HG03439 (cell line): Measurements from ENCODE around the gene TET2.
"Not testable (repeated sequence)": the region's sequence is repeated elsewhere in the genome, so short reads cannot be mapped to it uniquely, and the experiment has no call there.

Source experiments
- ATAC-seq: cut with Tn5 transposase; IDR thresholded peaks from one replicate; pipeline ENCODE4 v1.9.1; 2021; ENCODE audit warnings: mild to moderate bottlenecking, moderate library complexity; ENCODE audit not compliant: unreplicated experiment

TET2 gene

DNA sequence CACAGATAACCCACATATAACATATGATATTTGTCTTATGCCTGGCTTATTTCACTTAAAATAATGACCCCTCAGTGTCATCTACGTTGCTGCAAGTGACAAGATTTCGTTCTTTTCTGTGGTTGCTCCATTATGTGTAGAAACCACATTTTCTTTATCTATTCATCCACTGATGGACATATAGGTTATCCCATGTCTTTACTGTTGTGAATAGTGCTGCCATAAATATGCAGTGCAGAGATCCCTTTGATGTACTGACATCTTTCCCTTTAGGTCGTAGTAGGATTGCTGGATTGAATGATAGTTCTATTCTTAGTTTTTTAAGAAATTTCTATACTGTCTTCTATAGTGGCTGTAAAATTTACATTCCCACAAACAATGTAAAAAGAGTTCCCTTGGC is 135.8 kb downstream of the TET2 start:
- ATAC-seq = no peak

DNA sequence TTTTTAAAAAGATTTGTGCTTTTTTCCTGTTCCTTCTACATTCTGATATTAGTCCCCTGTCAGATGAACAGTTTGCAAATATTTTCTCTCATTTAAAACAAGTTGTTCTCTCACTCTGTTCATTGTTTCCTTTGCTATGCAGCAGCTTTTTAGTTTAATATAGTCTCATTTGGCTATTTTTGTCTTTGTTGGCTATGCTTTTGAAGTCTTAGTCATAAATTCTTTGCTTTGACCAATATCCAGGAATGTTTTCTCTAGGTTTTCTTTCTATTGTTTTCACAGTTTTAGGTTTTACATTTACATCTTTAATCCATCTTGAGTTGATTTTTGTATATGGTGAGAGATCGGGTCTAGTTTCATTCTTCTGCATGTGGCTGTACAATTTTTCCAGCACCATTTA is 136.8 kb downstream of the TET2 start:
- no peak for ATAC-seq

GRCh38 chr4:105288121-105288520 is 141.4 kb downstream of the TET2 start:
- no peak for ATAC-seq

DNA sequence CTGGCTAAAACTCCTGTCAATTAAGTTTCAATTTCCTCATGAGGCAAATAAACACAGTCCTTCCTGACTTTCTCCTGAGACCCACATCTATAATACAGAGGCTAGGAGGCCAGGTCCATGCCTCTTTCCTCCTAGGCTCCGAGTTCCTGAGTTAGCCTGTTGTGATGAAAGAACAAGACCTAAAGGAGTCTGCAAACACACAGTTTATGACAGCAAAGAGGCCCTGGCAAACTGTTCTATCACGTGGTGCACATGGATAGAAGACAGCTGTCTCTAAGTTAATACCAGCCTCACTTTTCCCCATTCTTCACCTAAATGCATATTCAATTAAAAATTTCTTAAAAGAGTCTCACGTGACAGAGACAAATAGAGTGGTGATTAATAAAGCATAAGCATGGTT is 145.2 kb downstream of the TET2 start:
- ATAC-seq = no peak

DNA sequence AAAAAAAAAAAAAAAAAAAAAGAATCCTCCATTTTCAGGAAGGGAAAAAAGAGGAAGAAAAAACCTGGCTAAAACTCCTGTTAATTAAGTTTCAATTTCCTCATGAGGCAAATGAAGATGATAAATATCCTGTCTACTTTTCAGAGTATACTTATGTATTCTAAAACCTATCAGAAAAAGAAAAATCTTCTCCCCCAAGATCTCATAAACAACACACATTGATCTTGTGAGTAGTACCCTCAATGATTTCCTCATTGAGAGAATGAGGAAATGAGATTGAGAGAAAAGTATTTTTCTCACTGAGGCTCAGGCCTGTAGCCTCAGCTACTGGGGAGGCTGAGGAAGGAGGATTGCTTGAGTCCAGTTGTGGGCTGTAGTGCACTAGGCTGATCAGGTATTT is 146.7 kb downstream of the TET2 start:
- ATAC-seq = no peak

DNA sequence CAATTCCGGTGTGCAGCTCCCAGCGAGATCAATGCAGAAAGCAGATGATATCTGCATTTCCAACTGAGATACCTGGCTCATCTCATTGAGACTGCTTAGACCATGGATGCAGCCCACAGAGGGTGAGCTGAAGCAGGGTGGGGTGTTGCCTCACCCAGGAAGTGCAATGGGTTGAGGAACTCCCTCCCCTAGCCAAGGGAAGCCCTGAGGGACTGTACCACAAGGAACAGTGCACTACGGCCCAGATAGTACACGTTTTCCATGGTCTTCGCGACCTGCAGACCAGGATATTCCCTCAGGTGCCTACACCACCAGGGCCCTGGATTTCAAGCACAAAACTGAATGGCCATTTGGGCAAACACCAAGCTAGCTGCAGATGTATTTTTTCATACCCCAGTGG is 150.0 kb downstream of the TET2 start:
- no peak for ATAC-seq

- ATAC-seq = not testable (repeated sequence)
These were observed 152.4 kb downstream of the TET2 start for GRCh38 chr4:105299027-105299426.

DNA sequence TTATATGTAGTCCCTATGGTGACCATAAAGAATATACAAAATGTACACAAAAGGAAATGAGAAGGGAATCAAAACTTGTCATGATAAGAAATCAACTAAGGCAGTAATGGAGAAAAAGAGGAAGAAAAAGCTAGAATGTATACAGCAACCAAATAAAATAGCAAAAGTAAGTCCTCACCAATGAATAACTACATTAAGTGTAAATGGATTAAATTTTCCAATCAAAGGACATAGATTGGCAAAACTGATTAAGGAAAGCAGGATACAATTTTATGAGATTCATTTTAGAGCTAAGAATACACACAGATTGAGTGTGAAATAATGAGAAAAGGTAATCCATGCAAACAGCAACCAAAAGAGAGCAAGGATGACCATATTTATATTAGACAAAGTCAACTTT is 157.4 kb downstream of the TET2 start:
- no peak for ATAC-seq

- ATAC-seq = peak; percentile 42
These were observed 158.6 kb downstream of the TET2 start for GRCh38 chr4:105305019-105305836.

DNA sequence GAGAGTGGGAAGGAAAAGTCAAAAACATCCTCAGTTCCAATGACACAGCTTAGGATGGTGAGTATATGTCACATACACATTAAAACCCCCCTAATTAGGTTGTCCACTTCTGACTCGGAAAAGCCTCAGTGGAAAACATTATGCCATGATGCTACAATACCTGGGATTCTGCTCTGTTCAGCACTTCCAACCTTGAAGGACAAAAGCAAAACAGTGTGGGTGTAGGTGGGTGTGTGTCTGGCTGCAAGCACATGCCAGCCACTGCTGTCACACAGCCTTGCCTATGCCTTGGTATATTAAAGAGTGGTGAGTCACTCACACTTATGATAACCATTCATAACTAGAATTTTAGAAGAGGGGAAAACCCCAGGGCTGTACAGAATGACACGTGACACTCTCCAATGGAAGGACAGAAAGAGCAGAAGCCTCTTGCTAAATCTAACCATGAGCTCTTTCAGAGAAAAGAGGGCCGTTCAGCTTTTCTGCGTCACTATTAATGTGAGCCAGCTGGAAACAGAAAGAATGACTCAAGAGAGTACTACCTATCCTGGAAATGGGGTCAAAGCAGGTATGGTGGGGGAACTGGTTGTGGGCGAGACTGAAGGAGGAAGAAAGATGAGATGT is 159.6 kb downstream of the TET2 start:
- ATAC-seq = peak; percentile 94

- ATAC-seq = no peak
These were observed 160.1 kb downstream of the TET2 start for GRCh38 chr4:105306820-105307219.

- ATAC-seq = no peak
These were observed 171.8 kb downstream of the TET2 start for GRCh38 chr4:105318486-105318885.

DNA sequence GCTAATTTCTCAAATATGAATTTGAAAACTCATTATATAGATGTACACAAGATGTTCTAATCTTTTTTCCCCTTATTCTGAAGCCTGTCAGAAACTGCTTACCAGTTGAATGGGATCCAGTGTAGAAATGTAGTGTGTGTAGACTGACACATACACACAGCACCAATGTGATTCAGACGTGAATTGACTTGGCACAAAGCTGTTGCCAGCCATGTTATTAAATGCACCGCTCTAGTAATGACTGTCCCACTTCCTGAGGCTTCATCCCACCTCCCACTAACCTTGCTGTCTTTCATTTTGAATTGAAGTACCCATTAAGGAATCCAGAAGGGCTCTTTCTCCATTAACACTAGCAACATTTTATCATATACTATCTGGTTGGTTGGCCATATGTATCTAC is 180.5 kb downstream of the TET2 start:
- ATAC-seq = no peak

- no peak for ATAC-seq
These were observed 181.3 kb downstream of the TET2 start for GRCh38 chr4:105327956-105328355.

DNA sequence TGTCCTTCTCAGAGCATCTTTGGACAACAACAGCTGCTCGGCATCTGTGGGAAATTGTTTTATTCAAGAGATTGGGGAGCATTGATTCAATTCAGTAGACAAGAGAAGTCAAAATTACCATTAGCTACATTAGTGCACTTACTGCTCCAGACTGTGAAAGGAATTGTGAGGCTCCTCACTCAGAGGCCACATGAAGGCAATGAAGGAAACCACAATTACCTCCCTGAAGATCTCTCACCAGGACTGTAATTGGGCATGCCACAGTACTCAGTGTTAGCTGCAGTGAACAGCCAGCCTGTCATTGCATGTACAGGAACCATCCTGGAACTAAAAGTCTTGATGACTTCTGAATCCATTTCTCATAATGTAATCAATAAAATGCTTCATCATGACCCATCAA is 182.4 kb downstream of the TET2 start:
- ATAC-seq = no peak
